Stimulated activated CD8-positive, alpha-beta memory T cell treated with anti-CD3 and anti-CD28 coated beads, Interleukin-4, amount 100 ng/mL, for 1 hour (primary cell): Measurements from ENCODE around the gene SH3RF3.

ENCODE experiments used
- DNase-seq, 2 donors: peaks; one replicate each; pipeline ENCODE4 v3.0.0-alpha.2; 2020; ENCODE audit warnings: low read depth in 2 of 2, low spot score in 1 of 2

SH3RF3 gene

GRCh38 chr2:109385506-109385905, 256.5 kb downstream of the SH3RF3 start:
- no peak for DNase-seq

DNA sequence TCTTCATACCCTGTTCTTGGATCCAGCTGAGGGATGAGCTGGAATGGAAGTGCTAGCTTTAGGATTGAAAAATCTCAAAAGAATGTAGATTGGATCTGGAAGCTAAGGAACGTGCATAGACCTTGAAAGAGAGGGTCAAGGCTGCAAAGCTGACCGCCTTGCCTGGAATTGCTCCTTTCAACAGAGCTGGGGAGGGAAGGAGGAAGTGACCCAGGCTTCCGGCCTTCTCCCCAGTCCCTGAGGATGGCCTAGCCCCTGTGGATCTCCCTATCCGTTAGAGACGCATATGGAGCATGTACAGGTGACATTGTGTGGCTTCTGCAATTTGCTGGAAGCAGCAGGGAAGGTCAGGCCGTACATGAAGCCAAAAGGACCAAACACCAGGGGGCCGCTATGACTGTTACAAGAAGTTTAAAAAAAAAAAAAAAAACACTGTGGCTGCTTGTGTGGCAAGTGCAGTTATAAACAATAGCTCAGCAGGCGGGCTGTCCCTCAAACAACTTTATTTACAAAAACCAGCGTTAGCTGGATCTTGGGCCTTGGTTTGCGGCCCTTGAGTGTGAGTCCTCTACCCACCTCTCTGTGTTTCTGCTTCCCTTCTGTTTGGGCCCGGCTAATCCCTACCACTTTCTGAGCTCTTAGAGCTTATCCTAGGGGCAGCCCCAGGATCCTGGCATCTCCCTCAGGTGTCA, 257.1 kb downstream of the SH3RF3 start:
- no peak for DNase-seq

DNA sequence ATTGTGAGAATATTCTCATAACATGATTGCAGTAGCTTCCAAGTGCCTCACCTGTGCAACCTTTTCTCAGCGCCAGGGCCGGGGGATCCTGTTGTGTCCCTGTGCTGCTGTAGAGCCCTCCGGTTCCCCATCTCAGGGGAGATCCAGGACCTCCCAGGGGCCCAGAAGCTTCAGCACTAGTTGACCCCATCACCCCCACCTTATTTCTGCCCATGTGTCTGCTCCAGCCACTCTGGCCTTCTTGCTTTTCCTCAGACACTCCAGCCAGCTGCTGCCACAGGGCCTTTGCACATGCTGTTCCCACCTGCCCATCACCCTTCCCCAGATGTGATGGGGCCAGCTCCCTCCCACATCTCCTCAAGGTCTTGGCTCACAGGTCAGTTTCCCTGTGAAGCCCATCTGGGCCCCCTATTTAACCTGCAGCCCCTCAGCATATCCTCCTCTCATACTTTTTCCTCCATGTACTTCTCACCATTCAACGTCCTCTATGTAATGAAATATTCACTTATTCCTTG, 258.3 kb downstream of the SH3RF3 start:
- no peak for DNase-seq

DNA sequence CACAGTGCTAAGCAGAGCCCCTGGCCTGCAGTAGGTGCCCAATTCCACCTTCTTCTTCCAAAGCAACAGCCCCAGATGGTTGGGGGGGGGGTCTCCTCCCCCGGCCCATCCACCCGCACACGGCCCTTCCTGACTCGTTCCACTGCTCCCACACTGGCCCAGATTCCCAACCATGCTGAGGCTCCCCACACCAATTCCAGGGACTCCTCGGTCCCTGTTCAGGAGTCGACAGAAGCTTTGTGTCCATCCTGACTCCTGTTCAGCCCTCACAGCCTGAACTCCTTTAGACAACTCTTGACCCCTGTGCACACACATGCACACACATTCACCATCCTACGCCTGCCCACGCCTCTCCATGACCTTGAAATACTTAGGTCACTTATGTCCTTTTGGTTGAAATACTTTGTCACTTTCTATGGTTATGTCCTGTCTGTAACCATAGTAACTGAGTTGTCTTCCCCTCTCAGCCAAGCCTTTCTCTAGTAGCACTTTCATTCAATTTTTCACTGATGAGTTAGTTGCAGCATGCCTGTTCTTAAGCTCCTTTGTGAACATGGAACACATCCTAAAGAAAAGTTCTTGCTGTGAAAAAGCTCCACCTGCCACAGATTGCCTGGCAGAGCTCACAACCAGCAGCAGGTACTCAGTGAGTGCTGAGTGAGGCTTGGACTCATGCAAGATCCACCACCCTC, 258.9 kb downstream of the SH3RF3 start:
- DNase-seq, result no peak

DNA sequence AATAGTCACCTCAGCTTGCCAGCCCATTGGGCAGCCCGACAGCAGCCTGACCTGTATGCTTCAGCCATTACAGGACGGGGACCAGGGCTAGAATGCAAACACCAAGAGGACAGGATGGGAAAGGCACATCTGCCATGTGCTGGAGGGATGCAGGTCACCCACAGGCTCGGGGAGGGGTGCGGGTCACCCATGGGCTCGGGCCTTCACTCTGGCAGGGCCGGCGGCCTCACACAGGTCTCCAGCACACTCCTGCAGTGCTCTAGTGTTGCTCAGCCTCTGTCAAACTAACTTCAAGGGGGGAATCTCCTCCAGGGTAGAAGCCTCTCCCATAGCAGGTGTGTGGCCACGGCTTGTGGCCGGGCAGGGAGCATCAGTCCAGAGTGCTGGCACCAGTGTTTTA, 262.2 kb downstream of the SH3RF3 start:
- no peak for DNase-seq

DNA sequence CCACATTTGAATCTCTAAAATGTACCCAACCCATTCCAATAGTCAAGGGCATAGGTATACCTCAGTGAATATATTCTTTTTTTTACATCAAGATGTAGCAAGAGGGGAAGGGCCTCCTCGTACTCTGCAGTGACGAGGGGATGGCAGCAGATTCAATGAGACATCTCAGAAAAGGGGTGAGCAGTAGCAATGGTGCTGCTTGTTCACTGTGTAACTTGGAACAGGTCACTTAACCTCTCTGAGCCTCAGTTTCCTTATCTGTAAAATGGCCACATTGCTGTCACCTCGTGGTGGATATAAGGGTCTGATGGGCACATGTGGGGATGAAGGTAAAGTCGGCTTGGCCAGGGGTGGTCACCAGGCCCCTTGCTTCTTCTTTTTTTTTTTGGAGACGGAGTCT, 263.1 kb downstream of the SH3RF3 start:
- DNase-seq, result no peak

- DNase-seq, result no peak
Observed at GRCh38 chr2:109392816-109393661, 264.0 kb downstream of the SH3RF3 start.

DNA sequence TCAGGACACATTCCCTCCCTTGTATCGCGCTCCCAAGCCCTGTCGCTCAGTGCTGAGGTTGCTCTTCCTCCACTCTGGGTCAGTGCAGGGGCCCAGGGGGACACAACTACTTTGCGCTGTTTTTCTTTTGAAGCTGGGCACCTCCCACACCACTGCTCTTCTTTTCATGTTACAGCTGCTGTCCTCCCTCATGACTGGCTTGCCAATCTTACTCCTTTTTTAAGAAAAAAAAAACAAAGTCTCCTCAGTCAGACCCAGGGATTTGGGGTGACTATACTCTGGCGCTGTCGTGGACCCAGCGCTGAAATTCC, 264.6 kb downstream of the SH3RF3 start:
- DNase-seq, result no peak

DNA sequence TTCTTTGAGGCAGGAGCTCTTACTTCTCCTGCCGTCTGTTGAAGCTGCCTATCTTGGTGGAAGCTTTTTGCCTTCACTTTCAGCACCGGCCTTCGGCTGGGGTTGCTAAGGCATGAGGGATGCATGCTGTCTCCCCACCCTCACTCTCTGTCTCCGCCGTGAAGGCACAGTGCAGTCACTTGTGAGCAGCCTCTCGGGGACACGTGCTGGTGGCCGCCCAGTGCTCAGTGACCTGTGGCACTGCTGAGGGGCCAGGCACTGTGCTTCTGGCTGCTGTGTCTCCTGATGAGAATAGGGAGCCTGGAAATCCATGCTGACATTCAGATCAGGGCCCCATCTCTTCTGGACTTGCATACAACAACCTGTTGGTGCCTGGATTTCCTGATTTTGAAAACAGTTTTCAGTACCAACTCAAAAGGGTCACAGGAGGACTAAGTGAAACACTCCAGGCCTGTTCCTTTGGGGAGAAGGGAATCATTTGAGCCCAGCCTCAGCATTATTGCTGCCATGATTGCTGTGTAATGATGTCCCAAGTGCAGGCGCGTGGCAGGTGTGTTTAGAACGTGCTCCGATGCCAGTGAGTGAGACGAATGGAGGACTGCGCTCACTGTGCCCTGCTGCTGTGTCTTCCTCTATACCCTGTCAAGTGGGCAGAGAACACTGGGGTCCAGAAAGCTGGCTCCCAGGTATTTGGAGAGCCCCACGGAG, 266.6 kb downstream of the SH3RF3 start:
- DNase-seq, result no peak

GRCh38 chr2:109396202-109397180, 267.5 kb downstream of the SH3RF3 start:
- DNase-seq, result no peak

- DNase-seq, result no peak
Observed at GRCh38 chr2:109397893-109398292, 268.9 kb downstream of the SH3RF3 start.

DNA sequence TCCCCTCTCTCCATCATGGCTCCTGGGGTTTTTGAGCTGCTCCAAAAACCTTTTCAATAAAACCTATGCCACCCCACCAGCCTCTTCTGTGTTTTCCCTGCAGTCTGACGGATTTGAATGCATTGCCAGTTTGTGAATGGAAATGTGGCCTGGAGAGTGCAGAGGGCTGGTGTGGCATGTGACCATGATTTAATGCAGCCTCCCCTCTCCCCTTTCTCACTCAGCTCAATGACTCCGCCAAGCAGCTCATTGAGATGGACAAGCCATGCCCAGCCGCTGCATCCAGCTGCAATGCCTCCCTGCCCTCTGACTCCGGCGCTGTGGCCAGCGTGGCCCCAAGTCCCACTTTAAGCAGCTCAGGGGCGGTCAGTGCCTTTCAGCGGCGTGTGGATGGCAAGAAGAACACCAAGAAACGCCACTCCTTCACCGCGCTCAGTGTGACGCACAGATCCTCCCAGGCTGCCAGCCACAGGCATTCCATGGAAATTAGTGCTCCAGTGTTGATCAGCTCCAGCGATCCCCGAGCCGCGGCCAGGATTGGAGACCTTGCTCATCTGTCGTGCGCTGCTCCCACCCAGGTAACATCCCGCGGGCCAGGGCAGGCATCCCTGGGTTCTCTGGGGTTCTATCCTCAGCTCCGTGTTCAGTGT, 269.5 kb downstream of the SH3RF3 start:
- DNase-seq, result no peak

GRCh38 chr2:109399066-109399465, 270.1 kb downstream of the SH3RF3 start:
- DNase-seq, result no peak

- no peak for DNase-seq
Observed at GRCh38 chr2:109400102-109400501, 271.1 kb downstream of the SH3RF3 start.

DNA sequence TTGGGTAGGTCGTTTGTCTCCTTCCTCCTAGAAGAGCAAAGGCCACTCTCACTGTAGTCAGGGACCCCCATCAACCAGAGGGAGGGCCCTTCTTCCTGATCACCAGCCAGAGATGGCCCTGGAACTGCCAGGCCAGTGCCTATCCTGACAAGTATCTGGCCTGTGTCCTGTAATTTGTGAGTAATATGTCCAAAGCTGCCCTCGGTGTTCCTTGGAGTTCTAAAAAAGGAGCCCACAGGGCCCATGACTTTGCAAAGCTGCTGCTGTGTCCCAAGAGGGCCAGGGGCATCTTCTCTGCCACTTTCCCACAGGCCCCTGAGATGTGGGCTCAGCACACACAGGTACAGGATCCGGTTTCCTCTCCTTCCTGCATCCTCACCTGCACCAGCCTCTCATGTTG, 272.4 kb downstream of the SH3RF3 start:
- DNase-seq, result no peak

DNA sequence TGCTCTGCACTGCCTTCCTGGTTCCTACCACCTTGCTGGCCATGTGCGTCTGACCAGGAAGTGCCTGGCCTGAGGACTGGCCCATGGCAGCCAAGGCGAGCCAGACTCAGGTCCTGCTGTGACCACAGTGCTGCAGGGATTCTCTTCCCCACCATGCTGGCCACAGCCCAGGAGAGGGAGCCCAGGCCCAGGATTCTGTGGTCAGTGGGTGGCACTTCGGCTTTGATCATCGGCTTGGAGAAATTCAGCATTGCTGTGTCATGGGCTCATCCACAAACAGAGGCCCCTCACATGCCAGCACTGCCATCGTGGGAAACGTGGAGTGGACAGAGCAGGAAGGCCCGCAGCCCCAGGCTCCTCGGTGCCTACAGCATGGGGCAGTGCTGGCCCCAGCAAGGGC, 273.2 kb downstream of the SH3RF3 start:
- no peak for DNase-seq

- DNase-seq, result no peak
Observed at GRCh38 chr2:109402980-109403840, 274.2 kb downstream of the SH3RF3 start.

DNA sequence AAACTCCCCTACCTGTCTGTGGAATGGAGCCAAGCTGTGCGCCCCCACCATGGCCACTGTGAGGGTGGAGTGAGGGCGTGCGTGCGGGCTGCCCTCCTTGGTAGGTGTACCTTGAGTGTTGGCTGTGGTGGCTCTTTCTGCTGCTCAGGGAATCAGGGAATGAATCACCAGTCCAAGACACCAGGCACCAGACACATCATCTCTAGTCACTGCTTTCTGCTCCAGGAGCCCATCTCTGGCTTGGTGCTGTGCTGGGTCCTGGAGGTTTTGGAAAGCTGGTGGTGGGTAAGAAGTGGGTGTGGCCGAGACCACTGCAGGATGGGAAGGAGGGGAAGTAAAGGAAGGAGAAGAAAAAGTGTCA, 274.8 kb downstream of the SH3RF3 start:
- DNase-seq, result no peak

DNA sequence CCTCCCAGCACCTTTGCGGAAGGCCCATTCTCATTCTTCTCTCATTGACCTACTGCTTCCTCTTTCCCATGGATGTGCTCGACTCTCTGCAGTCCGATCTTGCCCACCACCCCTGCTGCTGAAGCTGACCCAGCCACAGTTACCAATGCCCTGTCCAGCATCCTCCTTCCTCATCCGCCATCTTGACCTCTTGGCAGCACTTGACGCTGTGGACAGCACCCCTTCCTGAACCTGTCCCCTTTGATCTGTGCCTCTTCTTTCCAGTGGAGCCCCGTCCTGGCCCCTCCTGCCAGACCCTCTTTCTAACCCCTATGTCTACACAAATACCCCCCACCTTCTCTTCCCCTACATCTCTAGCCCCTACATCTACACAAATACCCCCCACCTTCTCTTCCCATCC, 275.7 kb downstream of the SH3RF3 start:
- no peak for DNase-seq
